AG08396 (cell line): ENCODE data around the gene GPBP1.

Experiments
- DNase-seq: peaks from one replicate; pipeline ENCODE4 v3.0.0; 2012; ENCODE audit warnings: low spot score, mixed read lengths

Gene GPBP1

GRCh38 chr5:57211039-57211438, 37.2 kb downstream of the GPBP1 start:
- no peak for DNase-seq

- DNase-seq: no peak
Observed at GRCh38 chr5:57215629-57216195, 41.9 kb downstream of the GPBP1 start.

DNA sequence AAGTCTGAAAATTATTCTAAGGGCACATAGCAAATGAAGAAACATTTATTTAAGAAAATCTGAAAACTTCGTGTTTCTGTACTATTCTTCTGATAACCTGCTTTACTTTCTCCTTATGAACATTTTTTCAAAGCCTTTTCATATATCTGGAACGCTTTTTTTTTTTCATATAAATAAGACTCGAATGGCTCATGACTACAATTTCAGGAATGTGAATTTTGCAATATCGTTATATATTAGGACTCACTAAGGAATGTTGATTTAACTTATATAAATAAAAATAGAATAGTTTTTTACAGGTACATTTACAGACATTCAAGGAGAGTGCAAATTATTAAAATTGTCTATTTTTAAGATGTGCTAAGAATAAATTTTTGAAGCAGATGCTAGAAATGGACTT, 42.9 kb downstream of the GPBP1 start:
- DNase-seq: no peak

- no peak for DNase-seq
Observed at GRCh38 chr5:57219386-57219785, 45.5 kb downstream of the GPBP1 start.

- peak; percentile 29 for DNase-seq
Observed at GRCh38 chr5:57221049-57221568, 47.2 kb downstream of the GPBP1 start.

- DNase-seq: no peak
Observed at GRCh38 chr5:57225553-57225952, 51.7 kb downstream of the GPBP1 start.

GRCh38 chr5:57229313-57229712, 55.5 kb downstream of the GPBP1 start:
- DNase-seq: no peak

DNA sequence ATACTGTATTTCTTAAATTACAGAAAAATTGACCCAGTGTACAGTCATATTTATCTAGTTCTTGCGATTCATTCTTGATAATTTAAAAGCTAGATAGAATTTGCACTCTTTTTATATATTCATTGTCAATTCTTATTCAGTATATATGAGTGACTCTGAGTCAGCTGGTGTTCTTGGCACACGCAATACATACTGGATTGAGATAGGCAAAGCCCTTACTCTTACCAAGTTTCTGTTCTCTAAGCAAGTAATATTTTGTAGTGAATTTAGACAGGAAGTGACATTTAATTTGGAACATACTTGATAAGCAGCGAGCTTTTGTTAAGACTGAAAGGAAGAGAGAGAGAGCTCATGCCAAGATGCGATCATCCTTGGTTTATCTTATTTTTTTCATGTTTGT, 57.7 kb downstream of the GPBP1 start:
- no peak for DNase-seq

GRCh38 chr5:57232293-57233033, 58.6 kb downstream of the GPBP1 start:
- DNase-seq: no peak

- no peak for DNase-seq
Observed at GRCh38 chr5:57243286-57244137, 69.7 kb downstream of the GPBP1 start.

DNA sequence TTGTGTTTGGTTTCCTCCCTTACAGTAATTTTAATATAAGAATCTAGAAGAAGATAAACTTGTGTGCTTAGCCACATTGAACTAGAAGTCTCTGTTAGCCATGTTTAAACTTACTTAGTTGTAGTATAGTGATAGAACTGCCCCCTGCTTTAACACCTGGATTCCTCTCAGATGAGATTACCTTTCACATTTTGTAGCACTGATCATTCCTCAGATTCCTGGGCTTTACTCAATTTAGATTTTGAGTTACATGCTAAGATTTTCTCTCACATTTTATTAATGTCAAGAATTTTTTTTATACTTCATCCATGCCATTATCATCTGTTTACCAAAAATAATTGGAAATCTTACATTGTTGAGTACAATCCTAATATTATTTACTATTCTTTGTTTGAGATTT, 70.5 kb downstream of the GPBP1 start:
- no peak for DNase-seq

DNA sequence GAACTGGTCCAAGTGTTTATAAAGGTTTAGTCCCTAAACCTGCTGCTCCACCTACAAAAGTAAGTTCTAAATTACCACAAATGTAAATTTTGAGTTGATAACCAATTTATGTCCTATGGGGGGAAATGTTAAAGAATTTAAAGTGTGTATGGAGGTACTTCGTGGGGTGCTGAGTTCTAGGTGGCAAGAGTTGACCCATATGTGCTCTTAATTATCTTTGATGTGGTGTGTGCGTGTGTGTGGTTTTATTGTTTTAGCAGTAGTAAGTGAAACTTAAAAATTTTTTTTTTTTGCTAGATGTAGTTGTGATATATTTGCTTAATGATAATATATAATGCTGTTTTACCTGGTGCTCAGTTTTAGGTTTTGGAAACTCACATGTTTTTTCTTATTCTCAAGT, 72.6 kb downstream of the GPBP1 start:
- no peak for DNase-seq

- no peak for DNase-seq
Observed at GRCh38 chr5:57247765-57248164, 73.9 kb downstream of the GPBP1 start.

- no peak for DNase-seq
Observed at GRCh38 chr5:57249265-57249874, 75.5 kb downstream of the GPBP1 start.

- no peak for DNase-seq
Observed at GRCh38 chr5:57258052-57258451, 84.2 kb downstream of the GPBP1 start.

DNA sequence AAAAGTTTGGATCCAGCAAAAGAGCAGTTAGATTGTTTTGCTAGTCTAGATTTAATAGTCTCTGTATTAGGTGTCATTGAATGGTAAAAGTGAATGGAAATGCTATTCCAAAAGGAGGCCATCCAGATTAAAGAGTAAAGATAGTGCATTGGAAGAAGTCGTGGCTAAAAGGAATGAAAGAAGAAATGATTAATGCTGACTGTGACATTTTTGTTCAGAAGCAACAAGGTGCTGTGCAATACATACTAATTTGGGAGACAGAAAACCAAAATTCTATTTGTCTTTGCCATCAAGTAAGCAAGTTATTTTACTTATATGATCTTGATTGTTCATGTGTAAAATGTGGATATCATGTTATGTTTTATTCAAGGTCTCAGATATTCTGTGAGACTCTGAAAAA, 85.1 kb downstream of the GPBP1 start:
- no peak for DNase-seq

DNA sequence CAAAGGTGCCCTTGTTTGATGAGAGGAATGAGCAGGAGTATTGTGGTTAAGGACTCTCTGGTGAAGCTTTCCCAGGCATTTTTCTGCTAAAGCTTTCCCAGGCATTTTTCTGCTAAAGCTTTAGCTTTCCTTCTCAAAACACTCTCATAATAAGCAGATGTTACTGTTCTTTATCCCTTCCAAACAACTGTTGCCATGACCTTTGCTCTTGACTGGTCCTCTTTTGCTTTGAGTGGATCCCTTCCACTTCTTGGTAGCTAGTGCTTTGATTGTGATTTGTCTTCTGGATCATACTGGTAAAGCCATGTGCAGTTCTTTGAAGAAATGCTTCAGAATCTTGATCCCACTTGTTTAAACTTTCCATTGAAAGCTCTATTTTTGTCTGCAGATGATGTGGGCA, 85.8 kb downstream of the GPBP1 start:
- DNase-seq: no peak

- DNase-seq: no peak
Observed at GRCh38 chr5:57262541-57262940, 88.7 kb downstream of the GPBP1 start.

- no peak for DNase-seq
Observed at GRCh38 chr5:57267805-57268204, 93.9 kb downstream of the GPBP1 start.

DNA sequence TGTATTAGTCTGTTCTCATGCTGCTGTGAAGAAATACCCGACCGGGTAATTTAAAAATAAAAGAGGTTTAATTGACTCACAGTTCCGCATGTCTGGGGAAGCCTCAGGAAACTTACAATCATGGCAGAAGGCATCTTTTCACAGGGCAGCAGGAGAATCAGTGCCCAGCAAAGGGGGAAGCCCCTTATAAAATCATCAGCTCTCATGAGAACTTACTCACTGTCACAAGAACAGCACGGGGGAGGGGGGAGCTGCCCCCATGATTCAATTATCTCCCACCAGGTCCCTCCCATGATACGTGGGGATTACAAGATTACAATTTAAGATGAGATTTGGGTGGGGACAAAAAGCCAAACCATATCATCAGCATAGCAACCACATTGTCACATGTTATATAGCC, 102.5 kb downstream of the GPBP1 start:
- no peak for DNase-seq

DNA sequence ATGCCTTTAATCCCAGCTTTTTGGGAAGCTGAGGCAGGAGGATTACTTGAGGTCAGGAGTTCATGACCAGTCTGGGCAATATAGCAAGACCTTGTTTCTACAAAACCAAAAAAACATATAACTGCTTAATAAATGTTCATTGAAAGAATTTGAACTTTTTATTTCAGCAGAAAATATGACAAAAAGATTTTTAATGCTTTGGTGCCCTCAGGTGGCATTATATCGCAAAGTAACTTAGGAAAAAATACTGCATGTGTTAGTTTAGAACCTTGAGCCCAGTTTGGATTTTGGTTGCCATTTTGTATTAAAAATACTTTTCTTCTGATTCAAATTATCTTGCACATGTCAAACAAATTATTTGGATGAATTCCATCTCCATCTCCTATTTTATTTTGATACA, 103.2 kb downstream of the GPBP1 start:
- DNase-seq: peak; percentile 7

GRCh38 chr5:57280853-57281252, 107.0 kb downstream of the GPBP1 start:
- no peak for DNase-seq
